GM19043 (cell line): ENCODE data around the gene RABAC1.
"Not testable (repeated sequence)": the region's sequence is repeated elsewhere in the genome, so short reads cannot be mapped to it uniquely, and the experiment has no call there.

Source experiments
- ATAC-seq: cut with Tn5 transposase; IDR thresholded peaks from one replicate; pipeline ENCODE4 v1.9.1; 2021; ENCODE audit warnings: low read depth; ENCODE audit not compliant: unreplicated experiment

Gene RABAC1

DNA sequence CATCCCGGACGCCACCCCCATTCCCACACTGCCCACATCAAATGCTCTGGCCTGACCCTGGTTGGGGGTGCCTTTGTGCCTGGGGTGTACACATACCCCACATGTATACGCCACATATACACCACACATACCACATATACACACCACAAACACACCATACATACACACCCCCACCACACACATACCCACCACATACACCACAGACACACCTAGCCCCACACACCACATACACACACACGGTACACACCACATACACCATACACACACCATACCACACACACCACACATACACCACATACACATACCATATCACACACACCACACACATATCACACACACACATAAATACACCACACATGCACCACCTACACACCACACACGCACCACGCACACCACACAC, 41.0 kb downstream of the RABAC1 start:
- no peak for ATAC-seq

DNA sequence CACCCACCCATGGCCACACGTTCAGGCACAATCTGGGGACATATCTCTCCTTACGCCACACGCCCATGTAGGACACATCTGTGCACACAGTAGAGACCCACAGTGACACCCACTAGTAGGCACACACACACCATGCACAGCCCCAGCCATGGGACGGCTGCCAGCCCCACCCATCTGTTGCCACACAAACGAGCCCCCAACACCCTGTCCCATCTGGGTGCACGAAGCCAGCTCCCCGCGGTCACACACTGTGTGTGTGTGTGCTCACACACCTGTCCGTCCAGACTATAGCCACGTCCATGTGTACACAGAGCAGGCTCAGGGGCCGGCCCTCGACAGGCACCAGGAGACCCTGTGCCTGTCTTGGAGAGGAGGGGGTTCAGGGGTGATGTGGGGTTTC, 41.4 kb downstream of the RABAC1 start:
- no peak for ATAC-seq

DNA sequence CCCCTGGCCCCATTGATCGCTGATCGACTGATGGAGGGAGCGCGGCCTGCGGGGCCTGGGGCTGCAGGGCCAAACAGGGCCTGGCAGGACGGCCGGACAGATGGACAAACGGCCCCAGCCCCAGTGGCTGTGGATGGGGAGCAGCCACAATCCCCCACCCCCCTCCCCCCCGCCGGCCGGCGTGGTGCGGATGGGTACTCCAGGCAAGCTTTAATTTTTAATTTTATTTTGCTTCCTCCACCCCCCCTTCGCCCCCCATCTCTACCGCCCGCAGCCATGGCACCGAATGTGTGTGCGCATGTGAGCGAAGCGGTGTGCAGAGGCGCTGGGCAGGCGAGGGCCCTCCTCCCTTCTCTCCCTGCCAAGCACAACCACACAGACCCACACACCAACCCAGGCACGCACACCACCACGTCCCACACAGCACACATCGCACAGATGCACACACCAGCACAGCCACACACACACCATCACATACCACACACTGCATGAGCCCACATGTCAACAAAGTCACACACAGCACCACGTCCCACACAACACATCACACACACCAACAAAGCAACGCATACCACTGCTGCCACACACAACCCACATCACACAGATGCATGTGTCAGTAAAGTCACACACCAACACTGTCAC, 43.2 kb downstream of the RABAC1 start:
- ATAC-seq = no peak

DNA sequence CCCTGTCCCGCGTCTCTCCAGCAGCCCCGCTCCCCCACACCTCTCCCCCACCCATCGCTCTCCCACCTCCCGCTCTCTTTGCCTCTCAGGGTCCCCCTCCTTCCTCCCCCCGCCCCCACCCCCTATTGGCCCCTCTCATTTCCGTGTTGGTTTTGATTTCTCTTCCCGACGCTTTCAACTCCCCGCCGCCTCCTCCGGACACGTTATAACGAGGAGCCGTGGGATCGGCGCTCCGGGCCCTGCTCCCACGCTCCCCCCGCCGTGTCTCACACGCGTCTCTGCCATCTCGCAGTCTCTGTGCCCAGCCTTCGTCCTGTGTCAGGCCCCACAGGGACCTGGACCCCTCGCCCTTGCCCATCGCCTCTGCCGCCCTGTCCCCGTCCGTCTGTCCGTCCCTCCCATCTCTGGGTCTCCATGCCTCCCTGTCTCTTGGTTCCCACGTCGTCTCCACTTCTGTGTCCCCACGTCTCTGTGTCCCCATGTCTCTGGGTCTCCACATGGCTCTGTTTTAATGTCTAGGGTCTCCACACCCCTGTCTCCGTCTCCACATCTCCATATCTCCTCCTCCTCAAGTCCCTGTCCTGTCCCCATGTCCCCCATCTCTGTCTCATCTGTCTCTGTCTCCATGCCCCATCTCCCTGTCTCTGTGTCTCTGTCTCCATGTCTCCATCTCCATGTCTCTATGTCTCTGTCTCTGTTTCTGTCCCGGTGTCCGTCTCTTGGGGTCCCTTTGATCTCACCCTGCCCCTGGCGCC, 43.9 kb downstream of the RABAC1 start:
- no peak for ATAC-seq

DNA sequence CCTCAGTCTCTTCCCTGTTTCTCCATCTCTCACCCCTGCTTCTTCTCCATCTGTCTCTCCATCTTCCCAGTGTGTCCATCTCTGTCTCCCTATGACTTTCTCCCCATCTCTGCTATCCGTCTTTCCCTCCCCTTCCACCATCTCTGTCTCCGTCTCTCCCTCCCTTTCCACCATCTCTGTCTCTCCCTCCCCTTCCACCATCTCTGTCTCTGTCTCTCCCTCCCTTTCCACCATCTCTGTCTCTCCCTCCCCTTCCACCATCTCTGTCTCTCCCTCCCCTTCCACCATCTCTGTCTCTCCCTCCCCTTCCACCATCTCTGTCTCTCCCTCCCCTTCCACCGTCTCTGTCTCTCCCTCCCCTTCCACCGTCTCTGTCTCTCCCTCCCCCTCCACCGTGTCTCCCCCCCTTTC, 44.7 kb downstream of the RABAC1 start:
- not testable (repeated sequence) for ATAC-seq

DNA sequence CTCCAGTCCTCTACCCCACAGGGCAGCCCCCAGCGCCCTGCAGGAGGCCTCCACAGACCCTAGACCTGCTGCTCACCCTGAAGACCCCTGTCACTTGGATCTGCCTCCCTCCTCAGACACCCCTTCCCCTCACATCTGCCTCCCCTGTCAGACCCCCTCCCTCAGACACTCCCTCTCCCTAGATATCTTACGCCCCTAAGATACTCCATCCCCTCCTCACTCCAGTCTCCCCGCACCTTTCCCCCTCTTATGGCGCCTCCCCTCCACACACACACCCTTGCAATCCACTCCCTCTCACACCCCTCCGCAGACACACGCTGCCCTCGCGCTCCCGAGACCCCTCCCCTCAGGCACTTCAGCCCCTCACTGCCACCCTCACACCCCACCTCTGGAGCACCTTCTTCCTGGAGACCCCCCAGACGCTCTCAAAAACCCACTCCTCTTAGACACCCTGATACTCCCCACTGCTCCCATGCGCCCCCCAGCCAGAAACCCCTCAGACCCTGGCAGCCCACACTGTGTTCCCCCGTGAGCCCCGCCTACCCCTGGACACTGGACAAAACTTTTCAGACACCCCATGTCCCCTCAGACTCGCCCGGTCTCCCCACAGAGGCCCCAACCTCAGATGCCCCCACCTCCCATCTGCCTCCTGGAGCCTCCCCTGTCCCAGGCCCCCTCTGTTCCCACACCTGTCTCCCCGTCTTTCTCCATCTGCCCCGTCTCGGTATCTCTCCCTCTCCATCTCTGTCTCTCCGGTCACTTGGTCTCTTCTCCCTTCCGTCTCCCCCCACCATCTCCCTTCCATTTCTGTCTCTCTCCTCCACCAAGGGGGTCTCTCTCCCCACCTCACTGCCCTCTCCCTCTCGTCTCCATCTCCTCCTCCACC, 45.3 kb downstream of the RABAC1 start:
- ATAC-seq = no peak

- ATAC-seq = no peak
These were observed 46.1 kb downstream of the RABAC1 start for GRCh38 chr19:41912899-41913537.

DNA sequence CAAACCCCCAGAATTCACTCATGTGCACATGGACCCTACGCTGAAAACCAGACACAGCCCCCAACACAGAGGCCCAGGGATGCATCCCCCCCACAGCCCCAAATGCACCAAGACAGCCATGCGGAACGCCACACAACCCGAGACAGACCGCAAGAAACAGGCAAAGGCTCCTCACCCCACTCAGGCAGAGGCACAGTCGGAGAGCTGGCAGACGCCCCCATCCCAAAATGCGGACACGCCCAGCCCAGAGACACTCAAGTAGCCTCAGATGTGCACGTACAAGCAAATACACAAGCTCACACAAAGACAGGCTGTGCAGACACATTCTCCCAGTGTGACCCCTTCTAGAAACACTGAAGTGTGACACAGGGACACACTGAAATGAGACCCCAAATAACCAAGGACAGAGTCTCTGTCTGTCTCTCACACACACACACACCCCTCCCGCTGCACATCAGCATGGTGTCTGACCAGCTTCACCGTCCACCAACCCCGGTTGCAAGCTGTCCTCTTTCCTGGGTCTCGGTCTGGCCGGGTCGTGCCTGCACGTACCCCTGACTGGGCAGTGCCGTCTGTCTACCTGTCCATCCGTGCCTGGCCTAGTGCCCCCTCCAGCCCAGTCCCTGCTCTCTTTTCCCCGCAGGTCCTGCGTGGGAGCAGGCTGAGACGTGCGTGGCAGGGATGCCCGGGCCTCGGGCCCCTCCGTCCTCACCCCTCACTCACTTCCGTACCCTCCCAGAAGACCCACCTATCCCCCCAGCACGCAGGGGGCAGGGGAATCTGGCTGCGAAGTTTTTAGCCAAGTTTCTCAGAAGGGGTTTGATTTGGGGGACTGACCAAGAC, 47.0 kb downstream of the RABAC1 start:
- no peak for ATAC-seq

GRCh38 chr19:41910992-41911888, 47.9 kb downstream of the RABAC1 start:
- no peak for ATAC-seq

GRCh38 chr19:41910240-41910991, 48.7 kb downstream of the RABAC1 start:
- ATAC-seq = no peak

GRCh38 chr19:41909706-41910105, 49.4 kb downstream of the RABAC1 start:
- ATAC-seq = no peak

DNA sequence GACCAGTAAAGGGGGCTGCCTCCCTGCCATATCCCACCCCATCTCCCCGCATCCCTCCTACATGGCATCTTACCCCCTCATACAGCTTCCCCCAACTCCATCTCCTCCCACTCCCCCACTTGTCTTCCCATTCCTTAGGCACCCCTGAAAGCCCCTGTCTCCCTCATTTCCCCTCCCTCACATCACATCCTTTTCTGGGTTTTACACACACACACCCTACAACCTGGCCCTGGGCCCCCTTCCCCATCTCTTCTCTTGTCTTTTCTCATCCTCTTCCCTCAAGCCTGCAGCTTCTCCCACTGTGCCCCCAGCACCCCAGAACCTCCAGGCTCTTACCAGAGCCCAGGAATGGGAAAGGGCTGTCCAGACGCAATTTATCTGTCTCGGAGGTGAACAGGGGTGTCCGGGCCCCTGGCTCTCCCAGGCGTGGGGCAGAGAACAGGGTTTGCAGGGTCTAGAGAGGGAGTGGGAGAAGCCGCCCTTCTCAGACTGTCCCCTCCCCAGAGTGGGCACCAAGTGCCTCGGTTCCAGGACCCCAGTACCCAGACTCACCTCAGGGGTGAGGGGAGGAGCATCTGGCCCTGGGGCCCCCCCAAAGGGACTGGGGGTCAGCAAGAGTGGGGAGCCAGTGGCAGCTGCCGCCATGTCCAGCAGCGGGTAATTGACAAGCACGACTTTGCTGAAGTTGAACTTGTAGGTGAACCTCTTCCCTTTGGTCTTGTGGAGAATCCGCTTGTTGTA, 50.2 kb downstream of the RABAC1 start:
- ATAC-seq = no peak

DNA sequence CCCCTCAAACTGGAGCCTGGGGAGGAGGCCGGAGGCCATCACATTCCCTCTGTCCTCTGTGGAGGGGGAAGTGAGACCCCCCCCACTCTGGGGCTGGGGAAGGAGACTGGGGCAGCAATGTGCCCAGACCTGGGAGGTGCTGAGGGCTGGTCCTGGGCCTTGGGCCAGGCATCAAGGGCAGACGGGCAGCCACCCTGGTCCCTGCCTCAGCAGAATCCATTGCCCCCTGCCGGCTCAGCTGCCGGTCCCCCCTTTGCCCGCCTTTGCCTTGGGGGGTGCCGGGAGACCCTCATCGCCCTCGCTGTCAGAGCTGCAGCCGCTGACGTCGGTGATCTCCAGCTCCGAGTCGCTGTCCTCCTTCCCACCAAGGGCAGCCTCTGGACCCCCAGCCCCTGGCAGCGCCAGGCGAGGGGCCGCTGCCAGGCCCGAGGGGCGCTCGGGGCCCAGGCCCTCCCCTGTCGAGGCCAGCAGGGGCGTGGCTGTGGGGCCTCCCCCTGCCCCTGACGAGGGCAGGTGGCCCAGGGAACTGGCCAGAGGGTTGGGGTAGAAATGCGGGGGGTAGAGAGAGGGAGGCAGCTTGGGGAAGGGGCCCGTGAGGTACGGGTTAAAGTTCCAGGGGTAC, 51.0 kb downstream of the RABAC1 start:
- no peak for ATAC-seq

DNA sequence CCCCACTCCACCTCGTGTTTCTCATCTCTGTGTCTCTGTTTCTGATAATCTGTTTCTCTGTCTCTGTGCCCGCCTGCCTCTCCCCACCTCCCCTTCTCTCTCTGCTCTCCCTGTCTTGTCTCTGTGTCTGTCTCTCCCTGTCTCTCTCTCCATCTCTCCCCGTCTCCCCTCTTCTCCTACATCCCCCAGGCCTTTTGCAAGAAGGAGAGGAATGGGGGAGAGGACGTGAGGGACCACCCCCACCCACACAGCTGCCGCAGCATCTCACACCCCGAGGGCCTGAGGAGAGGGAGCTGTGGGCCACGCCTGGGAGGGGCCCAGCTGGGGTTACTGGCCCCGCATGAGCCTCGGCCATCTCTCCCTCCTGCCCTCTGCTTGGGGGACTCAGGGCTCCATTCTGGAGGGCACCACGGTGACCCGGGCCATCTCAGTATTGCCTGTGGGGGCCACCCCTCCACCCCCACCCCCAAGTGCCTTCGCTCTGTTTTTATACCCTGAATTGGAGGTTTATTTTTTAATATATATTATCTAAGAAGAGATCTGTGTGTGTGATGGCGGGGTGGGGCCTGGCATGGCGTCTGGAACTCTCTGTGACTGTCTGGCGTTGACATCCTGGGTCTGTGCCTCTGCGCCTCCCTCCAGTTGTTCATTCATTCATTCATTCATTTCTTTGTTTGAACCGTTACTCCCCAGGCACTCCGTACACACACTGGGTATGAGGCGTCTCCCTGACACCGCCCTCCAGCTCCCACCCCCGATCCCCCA, 52.0 kb downstream of the RABAC1 start:
- ATAC-seq = no peak
